Transverse colon (tissue), 4 donors: ENCODE measurements around the gene ATE1. TPM values are rescaled to one million over a fixed set of nuclear protein-coding genes. Genes with fewer than 3 reads are reported as not detected.
A peak's percentile ranks its signal among the peaks of the same experiment; 100 is the strongest.
"Not testable (repeated sequence)": the region's sequence is repeated elsewhere in the genome, so short reads cannot be mapped to it uniquely, and the experiment has no call there.

ENCODE experiments used
- DNase-seq: peaks from one replicate; pipeline ENCODE4 v3.0.0-alpha.2; 2019
- H3K27ac ChIP-seq, 4 donors: fragments of 200-600 bp; sonication (generic); 2 replicates each; pipeline ENCODE4 v1.5.1; 2016 to 2018; ENCODE audit warnings: inconsistent platforms in 4 of 4
- H3K27me3 ChIP-seq: fragments of 200-600 bp; sonication (generic); 2 replicates; pipeline ENCODE4 v1.5.1; 2017; ENCODE audit warnings: inconsistent platforms
- H3K36me3 ChIP-seq, 4 donors: fragments of 200-600 bp; sonication (generic); 2 replicates each; pipeline ENCODE4 v1.5.1; 2017 to 2019; ENCODE audit warnings: inconsistent platforms in 4 of 4
- H3K4me1 ChIP-seq, 4 donors: fragments of 200-600 bp; sonication (generic); 2 replicates each; pipeline ENCODE4 v1.5.1; 2017 to 2020; ENCODE audit warnings: inconsistent platforms in 4 of 4
- H3K4me3 ChIP-seq, 4 donors: fragments of 200-600 bp; sonication (generic); 1 replicate in 1 of 4; 2 replicates in 3 of 4; pipeline versions ENCODE4 v1.5.1 to v1.6.1; 2017 to 2019; ENCODE audit warnings: inconsistent platforms in 4 of 4
- H3K9me3 ChIP-seq, 2 donors: fragments of 200-600 bp; sonication (generic); 2 replicates each; pipeline ENCODE4 v1.5.1; 2017 to 2019; ENCODE audit warnings: inconsistent platforms in 2 of 2
- EP300 ChIP-seq: sonication (generic); formaldehyde crosslinking; IDR thresholded peaks from one replicate; pipeline ENCODE4 v1.6.1; 2017; ENCODE audit warnings: antibody characterized with exemption, low read depth
- POLR2A ChIP-seq: fragments of 450-650 bp; IDR thresholded peaks from one replicate; pipeline ENCODE4 v1.6.1; 2016; ENCODE audit warnings: antibody characterized with exemption, mild to moderate bottlenecking, moderate library complexity
- POLR2AphosphoS5 ChIP-seq, 3 donors: sonication (generic); formaldehyde crosslinking; IDR thresholded peaks; one replicate each; pipeline ENCODE4 v1.6.1; 2016; ENCODE audit warnings: antibody characterized with exemption in 3 of 3
- WGBS, 2 donors: methylation state at CpG; one replicate each; pipeline ENCODE4 v1.1.5; 2018; ENCODE audit warnings: low coverage in 1 of 2; 5-methylcytosine and 5-hydroxymethylcytosine counted together
- in situ Hi-C, 4 donors: fragments of 200-750 bp; cut with MboI; loops; one replicate each; pipeline versions ENCODE4 v1.15.0 to v1.15.1; 2017; ENCODE audit warnings: low sequenced_read_pairs in 3 of 4, low pct_ligation_motif_present in 1 of 4, low pct_unique_long_range_greater_than_20kb in 1 of 4
- intact Hi-C: fragments of 100-400 bp; cut with DNase I; formaldehyde crosslinking; loops from one replicate; pipeline ENCODE4 v1.15.1; 2023; ENCODE audit warnings: low total_unique reads
- total RNA-seq, 4 donors: library from RNA; depleted of rRNA; stranded (reverse); fragments of >200 nt; gene quantifications; one replicate each; pipeline ENCODE4 v1.1.0, GENCODE V29; 2016
- TF ChIP-seq, protein P1 (sequence below), 5 experiments: fragments of 200-600 bp in 3 of 5; fragments of 450-650 bp in 2 of 5; sonication (generic) in 3 of 5; IDR thresholded peaks; 1 replicate in 2 of 5; 2 replicates in 3 of 5; pipeline ENCODE4 v1.5.1; 2016 to 2017; ENCODE audit warnings: antibody characterized with exemption in 5 of 5, inconsistent platforms in 3 of 5, mild to moderate bottlenecking in 2 of 5, moderate library complexity in 1 of 5

The ATE1 gene
- total RNA-seq, 4 donors from 2014 or later = 25.3 to 1,446 (median 31.4) TPM

- peak overlapping the region; percentile 96 to 100 (median 99) for H3K27ac ChIP-seq
- peaks cover 0 to 3% (median 0%) of the 10 kb centered on the region in 4 donors for H3K36me3 ChIP-seq
- in situ Hi-C loops = no loop called here
- H3K4me1 ChIP-seq = peaks cover 6 to 43% (median 32%) of the 10 kb centered on the region in 4 donors
- DNase-seq = no peak
- TF ChIP-seq POLR2AphosphoS5 (IDR thresholded peaks at IDR 0.05) = no peak
- no peak for TF ChIP-seq POLR2A
- no peak for TF ChIP-seq EP300
- TF ChIP-seq, protein P1, sequence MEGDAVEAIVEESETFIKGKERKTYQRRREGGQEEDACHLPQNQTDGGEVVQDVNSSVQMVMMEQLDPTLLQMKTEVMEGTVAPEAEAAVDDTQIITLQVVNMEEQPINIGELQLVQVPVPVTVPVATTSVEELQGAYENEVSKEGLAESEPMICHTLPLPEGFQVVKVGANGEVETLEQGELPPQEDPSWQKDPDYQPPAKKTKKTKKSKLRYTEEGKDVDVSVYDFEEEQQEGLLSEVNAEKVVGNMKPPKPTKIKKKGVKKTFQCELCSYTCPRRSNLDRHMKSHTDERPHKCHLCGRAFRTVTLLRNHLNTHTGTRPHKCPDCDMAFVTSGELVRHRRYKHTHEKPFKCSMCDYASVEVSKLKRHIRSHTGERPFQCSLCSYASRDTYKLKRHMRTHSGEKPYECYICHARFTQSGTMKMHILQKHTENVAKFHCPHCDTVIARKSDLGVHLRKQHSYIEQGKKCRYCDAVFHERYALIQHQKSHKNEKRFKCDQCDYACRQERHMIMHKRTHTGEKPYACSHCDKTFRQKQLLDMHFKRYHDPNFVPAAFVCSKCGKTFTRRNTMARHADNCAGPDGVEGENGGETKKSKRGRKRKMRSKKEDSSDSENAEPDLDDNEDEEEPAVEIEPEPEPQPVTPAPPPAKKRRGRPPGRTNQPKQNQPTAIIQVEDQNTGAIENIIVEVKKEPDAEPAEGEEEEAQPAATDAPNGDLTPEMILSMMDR (IDR thresholded peaks at IDR 0.05) = no peak
- H3K9me3 ChIP-seq = no peaks in the 10 kb centered on the region
- intact Hi-C loops = loop anchor here (10.0 kb wide), 1 partner anchor 68 kb away; no protein-coding TSS in a partner anchor
- 1 to 4% methylated on average over 19 to 20 of the region's 20 CpGs for WGBS, 2 donors
- no peaks in the 10 kb centered on the region for H3K27me3 ChIP-seq
- H3K4me3 ChIP-seq = peak overlapping the region; percentile 61 to 100 (median 86)
Measured at GRCh38 chr10:121926671-121927317, 1.0 kb downstream of the ATE1 start.

DNA sequence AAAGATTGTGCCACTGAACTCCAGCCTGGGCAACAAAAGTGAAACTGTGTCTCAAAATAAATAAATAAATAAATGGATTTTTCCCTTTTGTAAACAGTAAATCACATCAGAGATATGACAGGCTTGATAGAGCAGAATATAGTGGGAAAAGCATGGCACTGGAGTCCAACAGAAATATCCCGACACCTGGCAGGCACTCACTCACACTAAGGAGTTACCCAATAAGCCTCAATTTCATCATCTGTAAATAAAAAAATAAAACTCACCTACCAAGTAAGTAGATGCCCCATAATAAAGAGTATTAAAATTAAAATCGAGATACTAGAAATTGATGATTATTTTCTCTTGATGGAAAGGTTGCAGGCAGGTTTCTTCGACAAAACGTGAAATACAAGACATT, 1.7 kb downstream of the ATE1 start:
- WGBS, 2 donors = 69 to 87% methylated on average over 4 of the region's 4 CpGs
- Histone ChIP-seq H3K9me3 (no peaks in the 10 kb centered on the region), H3K36me3 (peaks cover 0 to 9% (median 0%) of the 10 kb centered on the region in 4 donors), H3K4me3 (peak overlapping the region in 1 of 4 donors; percentile 73), H3K4me1 (peaks cover 6 to 37% (median 28%) of the 10 kb centered on the region in 4 donors), H3K27me3 (no peaks in the 10 kb centered on the region), H3K27ac (peak overlapping the region; percentile 96 to 100 (median 99))
- in situ Hi-C loops (no loop called here), intact Hi-C loops (loop anchor here (10.0 kb wide), 1 partner anchor 69 kb away; no protein-coding TSS in a partner anchor)
- no peak for DNase-seq
- TF ChIP-seq POLR2AphosphoS5 (IDR thresholded peaks at IDR 0.05) (no peak), POLR2A (no peak), EP300 (no peak)
- TF ChIP-seq, protein P1 (IDR thresholded peaks at IDR 0.05) = no peak

DNA sequence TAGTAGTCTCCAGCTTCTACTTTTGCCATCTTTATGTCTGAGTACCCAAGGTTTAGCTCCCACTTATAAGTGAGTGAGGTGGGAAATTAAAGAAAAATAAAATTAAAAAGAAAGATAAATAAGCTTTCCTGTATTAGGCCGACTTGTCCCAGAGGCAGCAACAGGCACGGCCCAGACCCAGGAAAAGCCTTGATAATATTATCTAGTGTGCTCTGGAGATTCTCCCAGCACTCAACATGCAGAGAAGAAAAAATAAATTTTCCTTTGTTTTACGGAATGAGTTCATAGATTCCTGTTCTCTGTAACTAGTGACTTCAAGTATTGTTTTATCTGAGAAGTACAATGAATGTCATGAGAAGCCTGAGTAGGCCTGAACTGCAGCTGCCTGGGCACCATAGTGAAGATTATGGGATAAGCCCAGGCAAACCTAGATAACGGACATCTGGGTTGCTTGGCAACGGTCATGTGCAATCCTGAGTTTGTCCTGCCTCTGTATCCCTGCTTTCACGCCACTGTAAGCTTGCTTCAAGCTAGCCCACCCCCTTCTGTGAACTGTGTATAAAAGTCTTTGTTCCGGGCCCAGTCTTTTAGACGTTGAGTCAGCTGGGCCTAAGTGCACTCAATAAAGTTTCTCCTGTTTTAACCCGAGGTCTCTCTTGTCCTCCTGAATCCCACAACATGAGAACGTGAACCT, 6.4 kb downstream of the ATE1 start:
- peak overlapping the region in 1 of 4 donors; percentile 21 for H3K27ac ChIP-seq
- H3K4me1 ChIP-seq = peaks cover 0 to 13% (median 3%) of the 10 kb centered on the region in 4 donors
- no peak for DNase-seq
- WGBS, 2 donors = 76 to 78% methylated on average over 3 to 10 of the region's 10 CpGs
- no peaks in the 10 kb centered on the region for H3K27me3 ChIP-seq
- no peak for TF ChIP-seq POLR2A
- TF ChIP-seq, protein P1 (IDR thresholded peaks at IDR 0.05) = no peak
- TF ChIP-seq EP300 = no peak
- TF ChIP-seq POLR2AphosphoS5 (IDR thresholded peaks at IDR 0.05) = no peak
- no peak overlapping the region for H3K4me3 ChIP-seq
- H3K9me3 ChIP-seq = no peaks in the 10 kb centered on the region
- intact Hi-C loops = loop anchor here (10.0 kb wide), 1 partner anchor 73 kb away; no protein-coding TSS in a partner anchor
- H3K36me3 ChIP-seq = peaks cover 0 to 18% (median 4%) of the 10 kb centered on the region in 4 donors
- in situ Hi-C loops = no loop called here

GRCh38 chr10:121919666-121920065, 8.2 kb downstream of the ATE1 start:
- Histone ChIP-seq H3K36me3 (peaks cover 0 to 18% (median 5%) of the 10 kb centered on the region in 4 donors), H3K9me3 (no peaks in the 10 kb centered on the region), H3K4me1 (no peaks in the 10 kb centered on the region), H3K27me3 (no peaks in the 10 kb centered on the region), H3K27ac (no peak overlapping the region), H3K4me3 (no peak overlapping the region)
- TF ChIP-seq POLR2AphosphoS5 (IDR thresholded peaks at IDR 0.05) (no peak), POLR2A (no peak), EP300 (no peak)
- TF ChIP-seq, protein P1 (IDR thresholded peaks at IDR 0.05) = no peak
- intact Hi-C loops = loop anchor here (10.0 kb wide), 1 partner anchor 75 kb away; no protein-coding TSS in a partner anchor
- DNase-seq = no peak
- 80 to 93% methylated on average over 3 to 10 of the region's 10 CpGs for WGBS, 2 donors
- in situ Hi-C loops = no loop called here

DNA sequence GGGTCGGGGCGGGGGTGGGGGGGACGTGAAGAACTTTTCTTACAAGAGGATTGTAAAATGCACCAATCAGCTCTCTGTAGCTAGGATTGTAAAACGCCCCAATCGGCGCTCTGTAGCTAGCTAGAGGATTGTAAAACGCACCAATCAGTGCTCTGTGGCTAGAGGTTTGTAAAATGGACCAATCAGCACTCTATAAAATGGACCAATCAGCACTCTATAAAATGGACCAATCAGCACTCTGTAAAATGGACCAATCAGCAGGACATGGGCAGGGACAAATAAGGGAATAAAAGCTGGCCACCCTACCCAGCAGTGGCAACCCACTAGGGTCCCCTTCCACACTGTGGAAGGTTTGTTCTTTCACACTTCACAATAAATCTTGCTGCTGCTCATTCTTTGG, 9.0 kb downstream of the ATE1 start:
- in situ Hi-C loops, H3K9me3 ChIP-seq, DNase-seq, H3K4me3 ChIP-seq, H3K4me1 ChIP-seq, H3K27me3 ChIP-seq, H3K27ac ChIP-seq, intact Hi-C loops: not testable (repeated sequence)
- 98 to 100% methylated on average over 5 to 7 of the region's 7 CpGs for WGBS, 2 donors
- peaks cover 0 to 18% (median 8%) of the 10 kb centered on the region in 4 donors for H3K36me3 ChIP-seq
